Pancreas (tissue), 10 donors: ENCODE data around the gene TSHZ2. TPM values are rescaled to one million over a fixed set of nuclear protein-coding genes. Genes with fewer than 3 reads are reported as not detected.

Experiments
- ATAC-seq, 4 donors: fragments of 200-7000 bp; cut with Tn5 transposase; one replicate each; pipeline versions ENCODE4 v1.8.0 to v1.9.1; 2020; ENCODE audit warnings: mild to moderate bottlenecking in 4 of 4, moderate library complexity in 4 of 4
- DNase-seq, 6 donors: peaks; one replicate each; pipeline ENCODE4 v3.0.0-alpha.2; 2020
- FAIRE-seq: peaks from 2 replicates; lab custom pipeline; 2012; peaks lifted over from hg19 to GRCh38; lab: Jason Lieb, UNC
- H3K27ac ChIP-seq, 4 donors: fragments of 200-600 bp; sonication (generic); 1 replicate in 3 of 4; 2 replicates in 1 of 4; pipeline versions ENCODE4 v1.5.0 to v1.8.0; 2020
- H3K27me3 ChIP-seq, 4 donors: fragments of 200-600 bp; one replicate each; pipeline ENCODE4 v1.8.0; 2021
- H3K36me3 ChIP-seq, 3 donors: fragments of 200-600 bp; sonication (generic) in 1 of 3; one replicate each; pipeline versions ENCODE4 v1.5.0 to v1.8.0; 2020 to 2021
- H3K4me1 ChIP-seq, 3 donors: fragments of 200-600 bp; one replicate each; pipeline ENCODE4 v1.8.0; 2021
- H3K4me3 ChIP-seq, 4 donors: fragments of 200-600 bp; sonication (generic) in 2 of 4; one replicate each; pipeline versions ENCODE4 v1.5.0 to v1.8.0; 2020 to 2021
- H3K9me3 ChIP-seq, 4 donors: fragments of 200-600 bp; one replicate each; pipeline ENCODE4 v1.8.0; 2021
- WGBS, 2 donors: extraction: QIAGEN DNeasy Blood & Tissue Kit; methylation state at CpG; one replicate each; pipeline ENCODE4 v1.1.7; 2013; 5-methylcytosine and 5-hydroxymethylcytosine counted together
- intact Hi-C, 3 donors: fragments of 100-400 bp; cut with DNase I; formaldehyde crosslinking; loops; one replicate each; pipeline versions ENCODE4 v1.11.1 to v1.14.2; 2022
- polyA plus RNA-seq, 2 donors: library from polyadenylated mRNA; stranded (reverse); fragments of 200-250 nt; gene quantifications; one replicate each; pipeline ENCODE4 v1.2.3, GENCODE V29; 2013
- total RNA-seq, 6 donors: library from RNA; stranded (reverse); fragmentation: NEBNext Ultra II Directional in 4 of 6; extraction: Animal tissue kit (Norgen Biotek cat#: 25700) in 4 of 6; gene quantifications; one replicate each; pipeline versions ENCODE4 v1.2.1 to v1.2.4, GENCODE V29; 2021 to 2023
- TF ChIP-seq, protein P1 (sequence below), 4 donors: fragments of 200-600 bp; sonication (generic) in 3 of 4; IDR thresholded peaks; one replicate each; pipeline versions ENCODE4 v1.5.0 to v1.8.0; 2021; ENCODE audit warnings: antibody characterized with exemption in 4 of 4
- donor health status: healthy with polysubstance abuse.
- donor health status: DM: no; HTN: no; CAD: no; lungs with moderate emphysema.
- donor health status: DM: no; HTN: no; CAD: no.
- donor health status: control.
- donor health status: control.
- donor health status: Bipolar disorder and iron deficiency.
- donor health status: DM: yes; HTN: yes; CAD: no.
- donor health status: DM: no; HTN: no; CAD: no.
- donor health status: DM: no; HTN: no; CAD: no.
- donor health status: DM: yes; HTN: yes; CAD: no.

TSHZ2 gene
- total and polyA plus RNA-seq, 8 donors: 2.2 to 23.5 (median 4.5) TPM

DNA sequence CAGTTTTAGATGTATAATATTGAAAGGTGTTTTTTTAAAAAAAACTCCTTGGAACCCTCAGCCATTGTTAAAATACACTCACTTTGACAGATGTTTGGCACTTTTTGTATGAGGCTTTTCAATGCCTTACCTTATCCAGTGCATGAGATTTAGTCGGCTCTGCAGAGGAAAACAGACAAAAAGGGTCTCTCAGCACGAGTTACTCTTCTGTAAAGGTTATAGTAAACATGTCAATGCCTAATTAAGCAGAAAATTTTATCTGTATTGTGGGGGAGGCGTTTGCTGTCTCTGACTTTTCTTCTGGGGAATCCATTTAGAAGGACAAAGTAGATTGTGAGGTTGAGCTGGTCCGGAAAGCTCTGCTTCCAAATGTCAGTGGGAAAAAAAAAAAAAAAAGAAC is 278.3 kb downstream of the TSHZ2 start:
- intact Hi-C loops: no loop called here
- ATAC-seq (no peak), DNase-seq (no peak), FAIRE-seq (no peak)
- H3K27me3 ChIP-seq: no peaks in the 10 kb centered on the region
- no peak overlapping the region for H3K4me3 ChIP-seq
- TF ChIP-seq, protein P1, sequence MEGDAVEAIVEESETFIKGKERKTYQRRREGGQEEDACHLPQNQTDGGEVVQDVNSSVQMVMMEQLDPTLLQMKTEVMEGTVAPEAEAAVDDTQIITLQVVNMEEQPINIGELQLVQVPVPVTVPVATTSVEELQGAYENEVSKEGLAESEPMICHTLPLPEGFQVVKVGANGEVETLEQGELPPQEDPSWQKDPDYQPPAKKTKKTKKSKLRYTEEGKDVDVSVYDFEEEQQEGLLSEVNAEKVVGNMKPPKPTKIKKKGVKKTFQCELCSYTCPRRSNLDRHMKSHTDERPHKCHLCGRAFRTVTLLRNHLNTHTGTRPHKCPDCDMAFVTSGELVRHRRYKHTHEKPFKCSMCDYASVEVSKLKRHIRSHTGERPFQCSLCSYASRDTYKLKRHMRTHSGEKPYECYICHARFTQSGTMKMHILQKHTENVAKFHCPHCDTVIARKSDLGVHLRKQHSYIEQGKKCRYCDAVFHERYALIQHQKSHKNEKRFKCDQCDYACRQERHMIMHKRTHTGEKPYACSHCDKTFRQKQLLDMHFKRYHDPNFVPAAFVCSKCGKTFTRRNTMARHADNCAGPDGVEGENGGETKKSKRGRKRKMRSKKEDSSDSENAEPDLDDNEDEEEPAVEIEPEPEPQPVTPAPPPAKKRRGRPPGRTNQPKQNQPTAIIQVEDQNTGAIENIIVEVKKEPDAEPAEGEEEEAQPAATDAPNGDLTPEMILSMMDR (IDR thresholded peaks at IDR 0.05): no peak
- no peaks in the 10 kb centered on the region for H3K36me3 ChIP-seq
- WGBS, 2 donors: 55 to 66% methylated on average over 4 of the region's 4 CpGs
- H3K9me3 ChIP-seq: no peaks in the 10 kb centered on the region
- H3K27ac ChIP-seq: no peak overlapping the region
- H3K4me1 ChIP-seq: no peaks in the 10 kb centered on the region

DNA sequence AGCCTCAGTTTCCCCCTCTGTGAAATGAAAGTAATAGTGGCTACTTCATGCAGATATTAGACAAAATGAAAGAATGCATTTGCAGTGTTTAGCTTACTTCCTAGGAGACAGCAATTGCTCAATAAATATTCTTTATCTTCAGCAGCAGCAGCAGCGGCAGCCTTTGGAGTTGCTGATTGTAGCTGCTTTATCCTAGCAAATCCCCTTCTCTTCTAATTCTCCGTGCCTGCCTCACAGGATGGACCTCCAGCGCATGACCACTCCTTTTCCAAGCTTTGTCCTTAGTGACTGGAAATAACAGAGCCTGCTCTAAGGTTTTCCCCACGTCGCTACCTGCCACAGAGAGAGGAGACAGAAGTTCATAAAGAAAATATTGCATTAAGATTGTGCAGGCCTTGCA is 279.8 kb downstream of the TSHZ2 start:
- ATAC-seq (no peak), FAIRE-seq (no peak), DNase-seq (no peak)
- Histone ChIP-seq H3K4me3 (no peak overlapping the region), H3K27me3 (no peaks in the 10 kb centered on the region), H3K9me3 (no peaks in the 10 kb centered on the region), H3K4me1 (no peaks in the 10 kb centered on the region), H3K36me3 (no peaks in the 10 kb centered on the region), H3K27ac (no peak overlapping the region)
- WGBS, 2 donors: 89 to 95% methylated on average over 5 of the region's 5 CpGs
- TF ChIP-seq, protein P1 (IDR thresholded peaks at IDR 0.05): no peak
- intact Hi-C loops: no loop called here

DNA sequence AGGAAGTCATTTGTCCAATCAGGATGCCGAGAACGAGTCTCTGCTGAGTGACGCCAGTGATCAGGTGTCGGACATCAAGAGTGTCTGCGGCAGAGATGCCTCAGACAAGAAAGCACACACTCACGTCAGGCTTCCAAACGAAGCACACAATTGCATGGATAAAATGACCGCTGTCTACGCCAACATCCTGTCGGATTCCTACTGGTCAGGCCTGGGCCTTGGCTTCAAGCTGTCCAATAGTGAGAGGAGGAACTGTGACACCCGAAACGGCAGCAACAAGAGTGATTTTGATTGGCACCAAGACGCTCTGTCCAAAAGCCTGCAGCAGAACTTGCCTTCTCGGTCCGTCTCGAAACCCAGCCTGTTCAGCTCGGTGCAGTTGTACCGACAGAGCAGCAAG is 281.5 kb downstream of the TSHZ2 start:
- Histone ChIP-seq H3K27ac (no peak overlapping the region), H3K36me3 (no peaks in the 10 kb centered on the region), H3K4me3 (no peak overlapping the region), H3K4me1 (no peaks in the 10 kb centered on the region), H3K27me3 (no peaks in the 10 kb centered on the region), H3K9me3 (no peaks in the 10 kb centered on the region)
- TF ChIP-seq, protein P1 (IDR thresholded peaks at IDR 0.05): no peak
- intact Hi-C loops: no loop called here
- ATAC-seq (no peak), FAIRE-seq (no peak), DNase-seq (no peak)
- 89 to 95% methylated on average over 18 of the region's 18 CpGs for WGBS, 2 donors

- no peak overlapping the region for H3K4me3 ChIP-seq
- H3K4me1 ChIP-seq: no peaks in the 10 kb centered on the region
- H3K9me3 ChIP-seq: no peaks in the 10 kb centered on the region
- WGBS, 2 donors: 92 to 96% methylated on average over 18 of the region's 18 CpGs
- DNase-seq (no peak), ATAC-seq (no peak), FAIRE-seq (no peak)
- TF ChIP-seq, protein P1 (IDR thresholded peaks at IDR 0.05): no peak
- H3K27ac ChIP-seq: no peak overlapping the region
- H3K27me3 ChIP-seq: no peaks in the 10 kb centered on the region
- intact Hi-C loops: no loop called here
- H3K36me3 ChIP-seq: no peaks in the 10 kb centered on the region
Observed at GRCh38 chr20:53255102-53255710, 283.0 kb downstream of the TSHZ2 start.

GRCh38 chr20:53258741-53259140 is 286.6 kb downstream of the TSHZ2 start:
- Histone ChIP-seq H3K36me3 (no peaks in the 10 kb centered on the region), H3K27ac (no peak overlapping the region), H3K4me3 (no peak overlapping the region), H3K9me3 (no peaks in the 10 kb centered on the region), H3K4me1 (no peaks in the 10 kb centered on the region), H3K27me3 (no peaks in the 10 kb centered on the region)
- ATAC-seq (no peak), DNase-seq (no peak), FAIRE-seq (no peak)
- intact Hi-C loops: no loop called here
- TF ChIP-seq, protein P1 (IDR thresholded peaks at IDR 0.05): no peak
- WGBS, 2 donors: 64 to 77% methylated on average over 6 of the region's 6 CpGs
